ENCODE data around the gene ZNF653. TPM values are rescaled to one million over a fixed set of nuclear protein-coding genes. Genes with fewer than 3 reads are reported as not detected.

The ZNF653 gene
- total and polyA plus RNA-seq, 2 of the 8 experiments (the other 6 are each of a cell fraction or from before 2014, with no cell fraction given), result 7.0 to 7.9 TPM

- TF ChIP-seq, protein P1, sequence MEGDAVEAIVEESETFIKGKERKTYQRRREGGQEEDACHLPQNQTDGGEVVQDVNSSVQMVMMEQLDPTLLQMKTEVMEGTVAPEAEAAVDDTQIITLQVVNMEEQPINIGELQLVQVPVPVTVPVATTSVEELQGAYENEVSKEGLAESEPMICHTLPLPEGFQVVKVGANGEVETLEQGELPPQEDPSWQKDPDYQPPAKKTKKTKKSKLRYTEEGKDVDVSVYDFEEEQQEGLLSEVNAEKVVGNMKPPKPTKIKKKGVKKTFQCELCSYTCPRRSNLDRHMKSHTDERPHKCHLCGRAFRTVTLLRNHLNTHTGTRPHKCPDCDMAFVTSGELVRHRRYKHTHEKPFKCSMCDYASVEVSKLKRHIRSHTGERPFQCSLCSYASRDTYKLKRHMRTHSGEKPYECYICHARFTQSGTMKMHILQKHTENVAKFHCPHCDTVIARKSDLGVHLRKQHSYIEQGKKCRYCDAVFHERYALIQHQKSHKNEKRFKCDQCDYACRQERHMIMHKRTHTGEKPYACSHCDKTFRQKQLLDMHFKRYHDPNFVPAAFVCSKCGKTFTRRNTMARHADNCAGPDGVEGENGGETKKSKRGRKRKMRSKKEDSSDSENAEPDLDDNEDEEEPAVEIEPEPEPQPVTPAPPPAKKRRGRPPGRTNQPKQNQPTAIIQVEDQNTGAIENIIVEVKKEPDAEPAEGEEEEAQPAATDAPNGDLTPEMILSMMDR (IDR thresholded peaks at IDR 0.05; ENCODE audit: control extremely low read depth in 1 of 3, insufficient read depth in 1 of 3, low read depth in 1 of 3, low read length in 3 of 3), result no peak
- no peak for TF ChIP-seq TAF7 (optimal IDR thresholded peaks at IDR 0.05; ENCODE audit: borderline replicate concordance, low read depth, low read length)
- no peak for TF ChIP-seq ZNF274 (IDR thresholded peaks at IDR 0.05; ENCODE audit: borderline replicate concordance, extremely low read depth, low read length)
Measured at GRCh38 chr19:11485245-11485837, 20.3 kb downstream of the ZNF653 start (continued).
